Activated naive CD8-positive, alpha-beta T cell treated with anti-CD3 and anti-CD28 coated beads, Interleukin-2, amount 50 U/mL, for 16 hours (primary cell): Measurements from ENCODE around the gene STX16.

Experiments used
- DNase-seq: peaks from one replicate; pipeline ENCODE4 v3.0.0-alpha.2; 2020; ENCODE audit warnings: low read depth, low spot score

Gene STX16

DNA sequence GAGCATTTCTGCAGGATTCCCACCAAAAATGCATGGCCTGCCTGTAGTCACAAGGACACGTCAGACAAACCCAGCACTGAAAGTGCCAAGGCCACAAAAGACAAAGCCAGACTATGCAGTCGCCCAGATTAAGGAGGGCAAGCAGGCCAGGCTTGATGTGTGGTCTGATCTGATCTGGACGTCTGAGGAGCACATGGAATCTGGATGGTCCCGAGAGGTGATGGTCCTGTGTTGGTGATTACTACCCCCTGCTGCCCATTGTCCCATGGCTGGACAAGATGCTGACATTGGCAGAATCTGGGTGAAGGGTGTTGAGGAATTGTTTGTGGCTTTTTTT is 58.6 kb downstream of the STX16 start:
- DNase-seq = no peak

DNA sequence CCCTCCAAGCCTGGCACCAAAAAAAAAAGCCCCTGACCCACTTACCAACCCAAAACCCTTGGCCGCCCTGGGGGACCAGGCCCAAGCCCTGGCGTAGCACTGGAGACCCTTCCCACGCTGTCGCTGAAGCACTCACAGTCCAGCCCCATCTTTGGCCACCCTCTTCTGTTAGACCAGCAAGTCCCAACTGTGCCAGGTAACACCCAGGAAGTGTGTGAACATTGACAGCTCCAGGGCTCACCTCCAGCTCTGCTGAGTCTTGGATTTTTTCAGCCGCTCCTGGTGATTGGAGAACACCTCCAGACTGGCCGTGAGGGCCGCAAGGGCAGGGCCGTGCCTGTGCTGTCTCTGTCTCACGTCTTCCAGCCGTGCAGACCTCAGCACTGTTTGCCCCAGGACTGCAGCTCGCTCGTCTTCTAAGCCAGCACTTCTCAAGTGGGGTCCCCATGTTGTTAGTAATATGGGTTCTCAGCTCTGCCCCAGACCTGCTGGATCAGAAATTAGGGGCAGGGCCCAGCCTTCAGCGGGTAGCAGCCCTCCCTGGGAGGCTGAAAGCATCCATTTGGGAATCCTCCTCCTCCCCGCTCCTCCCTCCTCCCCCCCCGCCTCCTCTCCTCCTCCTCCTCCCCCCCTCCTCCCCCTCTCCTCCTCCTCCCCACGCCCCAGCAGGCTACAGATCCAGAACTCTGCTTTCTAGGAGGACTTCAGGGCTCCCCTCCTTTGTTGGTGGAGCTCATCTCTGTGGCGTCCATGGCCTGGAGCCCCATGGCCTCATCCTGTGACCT is 59.6 kb downstream of the STX16 start:
- no peak for DNase-seq

DNA sequence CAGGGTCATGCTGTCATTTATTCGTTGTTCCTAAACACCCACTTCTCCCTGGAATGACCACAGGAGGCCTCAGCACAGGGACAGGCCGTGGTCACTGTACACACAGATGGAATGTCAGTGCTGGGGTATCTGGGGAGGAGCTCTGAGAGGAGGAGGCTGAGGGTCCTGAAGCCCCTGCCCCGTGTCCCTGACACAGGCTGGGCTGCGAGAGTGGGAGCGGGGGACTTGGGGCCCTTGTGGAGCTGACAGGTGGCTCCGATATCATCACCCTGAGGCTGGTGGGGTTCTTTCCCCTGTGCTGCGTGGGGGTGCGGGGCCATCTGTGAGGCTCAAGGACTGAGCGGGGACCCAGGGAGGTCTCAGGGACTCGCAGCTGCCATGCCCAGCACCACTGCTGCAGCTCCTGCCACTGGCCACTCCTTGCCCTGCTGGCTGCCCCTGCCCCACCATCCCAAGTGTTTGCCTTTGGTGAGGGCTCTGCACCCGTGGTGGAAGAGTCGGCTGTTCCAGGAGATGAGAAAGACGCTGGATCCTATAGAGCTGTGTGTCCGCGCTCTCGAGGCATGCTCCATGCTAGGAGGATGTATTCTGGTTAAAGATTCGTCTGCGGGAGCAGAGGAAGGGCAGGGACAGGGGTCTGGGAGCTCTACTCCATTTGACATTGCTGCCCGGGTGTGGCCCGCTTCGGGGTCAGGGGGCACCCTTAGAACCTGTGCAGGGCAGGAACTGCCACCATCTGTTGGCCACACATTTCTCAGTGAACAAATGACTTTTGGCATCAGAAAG is 60.4 kb downstream of the STX16 start:
- no peak for DNase-seq

DNA sequence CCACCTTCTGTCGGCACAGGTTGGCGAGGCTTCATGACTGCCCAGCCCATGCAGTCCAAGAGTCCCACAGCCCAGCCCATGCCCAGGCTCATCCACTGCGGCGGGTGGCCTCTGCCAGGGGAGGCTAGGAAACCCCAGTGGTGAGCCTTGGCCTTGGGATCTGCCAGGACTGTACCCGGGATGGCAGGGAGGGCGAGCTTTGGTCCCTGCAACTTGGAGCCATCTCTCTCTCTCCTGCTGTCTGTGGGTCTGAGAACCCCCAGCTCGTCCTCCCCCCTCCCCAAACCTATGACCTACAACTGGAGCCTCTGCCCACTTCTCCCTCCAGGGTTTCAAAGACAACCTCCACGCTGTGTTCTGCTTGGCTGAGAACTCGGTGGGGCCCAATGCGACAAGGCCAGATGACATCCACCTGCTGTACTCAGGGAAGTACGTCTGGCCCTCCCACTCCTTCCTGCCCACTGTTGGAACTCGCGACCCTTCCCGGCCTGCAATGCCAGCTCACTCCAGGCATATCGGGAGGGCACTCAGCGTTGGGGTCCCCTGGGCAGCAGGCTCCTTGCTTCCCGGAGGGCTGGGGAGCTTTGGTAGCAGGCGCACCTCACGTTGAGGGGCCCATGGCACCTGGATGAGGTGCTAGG is 61.2 kb downstream of the STX16 start:
- no peak for DNase-seq

DNA sequence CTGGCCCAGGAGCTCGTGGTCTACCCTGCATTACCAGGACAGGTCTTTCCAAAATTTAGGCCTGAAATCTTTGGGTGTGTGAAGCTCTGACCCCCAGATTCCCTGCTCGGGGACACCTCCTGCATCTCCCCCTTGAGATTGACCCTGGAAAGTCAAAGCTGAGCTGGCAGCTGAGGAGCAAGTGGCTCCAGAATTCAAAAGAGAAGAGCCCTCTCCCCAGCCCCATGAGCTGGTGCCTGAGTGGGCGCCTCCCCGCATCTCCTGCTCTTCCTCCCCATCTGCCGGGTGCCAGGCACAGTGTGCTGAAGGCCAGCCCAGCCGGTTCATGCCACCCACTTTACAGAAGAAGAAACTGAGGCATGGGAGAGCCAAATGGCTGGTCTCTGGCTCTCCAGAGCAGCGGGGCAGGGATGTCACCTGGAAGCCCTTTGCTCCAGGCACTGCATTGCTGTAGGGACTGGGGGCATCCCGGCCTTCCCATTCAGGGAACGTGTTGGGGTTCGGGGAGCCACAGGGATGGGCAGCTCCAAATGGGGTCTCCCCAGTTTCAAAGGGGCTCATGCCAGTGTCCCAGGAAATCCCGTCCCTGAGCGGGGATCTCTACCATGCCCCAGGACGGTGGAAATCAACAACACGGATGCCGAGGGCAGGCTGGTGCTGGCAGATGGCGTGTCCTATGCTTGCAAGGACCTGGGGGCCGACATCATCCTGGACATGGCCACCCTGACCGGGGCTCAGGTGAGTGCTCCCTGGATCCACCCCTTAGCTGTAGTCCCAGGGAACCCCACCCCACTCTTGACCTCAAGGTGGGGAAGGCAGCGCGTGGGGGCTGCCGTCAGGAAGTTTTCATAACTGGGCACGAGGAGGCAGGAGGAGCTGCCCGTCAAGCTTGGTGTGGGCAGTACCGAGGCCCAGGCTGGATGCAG is 62.0 kb downstream of the STX16 start:
- no peak for DNase-seq

DNA sequence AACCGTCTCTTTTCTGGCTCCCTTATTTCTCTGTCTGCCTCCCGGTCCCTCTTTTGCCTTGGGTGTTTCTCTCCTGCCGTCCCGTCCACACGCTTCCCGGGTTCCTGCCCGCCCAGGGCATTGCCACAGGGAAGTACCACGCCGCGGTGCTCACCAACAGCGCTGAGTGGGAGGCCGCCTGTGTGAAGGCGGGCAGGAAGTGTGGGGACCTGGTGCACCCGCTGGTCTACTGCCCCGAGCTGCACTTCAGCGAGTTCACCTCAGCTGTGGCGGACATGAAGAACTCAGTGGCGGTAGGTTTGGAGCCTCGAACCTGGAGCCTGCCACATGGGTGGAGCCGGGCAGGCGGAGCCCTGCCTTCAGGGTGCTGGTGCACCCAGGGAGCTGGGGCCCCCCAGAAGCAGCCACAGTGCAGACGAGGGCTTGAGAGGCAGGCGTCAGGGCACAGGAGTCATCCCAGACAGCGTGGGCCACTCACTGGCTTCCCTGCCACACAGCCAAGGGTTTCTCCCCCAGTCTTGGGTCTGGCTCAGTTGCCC is 62.8 kb downstream of the STX16 start:
- DNase-seq = no peak

DNA sequence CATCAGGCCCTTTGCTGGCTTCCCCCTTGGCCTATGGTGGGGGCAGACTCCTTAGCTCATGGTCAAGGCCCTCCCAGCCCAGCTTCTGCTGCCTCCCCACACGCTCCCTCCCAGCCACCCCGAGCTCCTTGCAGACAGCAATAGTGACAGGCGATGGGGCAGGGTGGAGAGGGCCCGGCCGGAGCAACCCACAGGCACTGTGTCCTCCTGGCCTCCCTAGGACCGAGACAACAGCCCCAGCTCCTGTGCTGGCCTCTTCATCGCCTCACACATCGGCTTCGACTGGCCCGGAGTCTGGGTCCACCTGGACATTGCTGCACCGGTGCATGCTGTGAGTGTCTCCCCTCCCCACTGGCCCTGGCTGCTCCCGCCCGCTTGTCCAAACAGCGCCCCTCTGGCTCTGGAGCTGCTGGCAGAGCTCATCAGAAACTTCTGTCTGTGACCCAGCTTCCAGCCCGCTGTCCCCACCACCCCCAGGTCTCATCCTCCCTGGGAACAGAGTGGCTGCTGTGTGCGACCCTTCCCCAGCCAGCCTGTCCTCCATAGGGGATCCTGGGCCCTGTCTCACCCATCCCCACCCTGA is 63.3 kb downstream of the STX16 start:
- no peak for DNase-seq

DNA sequence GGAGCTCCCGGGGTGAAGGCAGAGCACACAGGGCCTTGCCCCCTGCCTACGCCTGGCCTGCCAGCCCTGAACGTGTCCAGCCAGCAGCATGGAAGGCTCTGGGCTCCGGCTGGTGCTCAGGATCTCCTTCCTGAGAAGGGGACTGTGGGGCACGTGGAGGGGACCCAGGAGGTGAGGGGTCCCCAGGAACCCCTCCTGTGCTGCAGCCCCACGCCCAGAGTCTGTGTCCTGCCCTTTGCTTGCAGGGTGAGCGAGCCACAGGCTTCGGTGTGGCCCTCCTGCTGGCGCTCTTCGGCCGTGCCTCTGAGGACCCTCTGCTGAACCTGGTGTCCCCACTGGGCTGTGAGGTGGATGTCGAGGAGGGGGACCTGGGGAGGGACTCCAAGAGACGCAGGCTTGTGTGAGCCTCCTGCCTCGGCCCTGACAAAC is 63.9 kb downstream of the STX16 start:
- DNase-seq = no peak

DNA sequence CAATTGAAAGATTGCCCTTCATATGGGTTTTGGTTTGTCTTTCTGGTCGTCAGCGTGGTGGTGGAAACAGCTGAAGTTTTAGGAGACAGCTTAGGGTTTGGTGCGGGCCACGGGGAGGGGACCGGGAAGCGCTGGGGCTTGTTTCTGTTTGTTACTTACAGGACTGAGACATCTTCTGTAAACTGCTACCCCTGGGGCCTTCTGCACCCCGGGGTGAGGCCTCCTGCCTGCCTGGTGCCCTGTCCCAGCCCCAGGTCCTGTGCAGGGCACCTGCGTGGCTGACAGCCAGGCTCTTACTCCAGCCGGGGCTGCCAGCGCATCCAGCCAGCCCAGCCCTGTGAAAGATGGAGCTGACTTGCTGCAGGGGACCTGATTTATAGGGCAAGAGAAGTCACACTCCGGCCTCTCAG is 64.3 kb downstream of the STX16 start:
- DNase-seq = no peak

DNA sequence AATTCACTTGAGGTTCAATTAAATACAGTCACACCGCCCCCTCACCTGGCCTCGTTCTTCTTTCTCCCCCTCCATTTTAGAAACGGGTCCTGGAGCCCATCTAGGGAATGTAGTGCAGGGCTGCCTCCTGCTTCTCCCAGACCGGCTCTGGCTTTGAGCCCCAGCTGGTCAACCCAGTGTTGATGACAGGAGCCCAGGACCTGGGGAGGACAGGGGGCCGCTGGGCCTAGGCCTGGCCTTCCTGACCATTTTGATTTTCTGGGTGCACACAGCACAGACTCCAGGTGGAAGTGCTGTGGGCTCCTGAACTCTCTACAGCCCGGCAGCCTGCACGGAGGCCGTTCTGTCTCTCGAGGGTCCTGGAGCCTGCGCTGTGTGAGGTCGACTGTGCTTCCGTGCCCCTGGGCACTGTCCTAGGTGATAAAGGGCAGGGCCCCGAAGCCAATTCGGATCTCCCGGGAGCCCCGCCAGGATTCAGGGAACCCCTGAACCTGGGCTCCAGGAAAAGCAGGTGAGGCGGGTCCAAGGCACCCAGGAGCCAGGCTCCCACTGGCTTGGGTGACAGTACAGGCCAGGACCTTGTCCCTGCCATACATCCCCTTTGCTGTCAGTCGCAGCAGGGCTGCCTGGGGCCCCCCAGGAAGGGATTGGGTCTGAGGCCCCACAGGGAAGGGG is 64.9 kb downstream of the STX16 start:
- DNase-seq = no peak

DNA sequence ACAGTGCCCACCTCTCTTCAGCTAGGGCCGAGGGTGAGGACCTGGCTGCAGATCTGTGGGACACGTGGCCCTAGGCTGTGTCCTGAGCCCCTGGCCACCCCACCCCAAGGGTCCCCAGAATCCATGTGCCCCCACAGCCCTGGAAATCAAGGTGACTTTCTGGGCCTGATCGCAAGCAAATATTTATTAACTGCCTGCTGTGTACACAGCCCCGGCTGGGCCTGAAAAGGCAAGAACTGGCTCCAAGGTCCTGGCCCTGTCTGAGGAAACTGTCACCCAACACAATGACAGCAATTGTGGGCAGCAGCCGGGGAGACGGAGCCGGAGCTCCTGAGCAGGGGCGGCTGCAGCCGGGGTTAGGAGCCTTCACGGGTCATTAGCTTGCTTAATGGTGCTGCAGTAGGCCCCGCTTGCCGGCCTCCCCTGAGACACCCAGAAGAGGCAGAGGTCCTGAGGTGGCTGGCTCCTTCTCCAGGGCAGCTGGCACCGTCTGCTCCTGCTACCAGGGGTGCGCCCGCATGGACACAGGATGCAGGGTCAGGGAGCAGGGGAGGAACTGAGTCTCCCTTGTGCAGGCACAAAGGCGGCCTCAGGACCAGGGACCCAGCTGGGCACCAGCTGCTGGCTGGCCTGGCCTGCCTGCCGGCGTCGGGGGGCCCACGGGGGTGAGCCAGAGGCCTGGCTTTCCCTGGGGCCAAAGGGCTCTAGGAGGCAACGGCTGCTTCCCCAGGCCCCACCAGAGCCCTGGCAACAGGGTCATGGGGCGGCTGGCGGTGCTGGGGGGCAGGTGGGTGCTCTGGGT is 65.6 kb downstream of the STX16 start:
- no peak for DNase-seq

DNA sequence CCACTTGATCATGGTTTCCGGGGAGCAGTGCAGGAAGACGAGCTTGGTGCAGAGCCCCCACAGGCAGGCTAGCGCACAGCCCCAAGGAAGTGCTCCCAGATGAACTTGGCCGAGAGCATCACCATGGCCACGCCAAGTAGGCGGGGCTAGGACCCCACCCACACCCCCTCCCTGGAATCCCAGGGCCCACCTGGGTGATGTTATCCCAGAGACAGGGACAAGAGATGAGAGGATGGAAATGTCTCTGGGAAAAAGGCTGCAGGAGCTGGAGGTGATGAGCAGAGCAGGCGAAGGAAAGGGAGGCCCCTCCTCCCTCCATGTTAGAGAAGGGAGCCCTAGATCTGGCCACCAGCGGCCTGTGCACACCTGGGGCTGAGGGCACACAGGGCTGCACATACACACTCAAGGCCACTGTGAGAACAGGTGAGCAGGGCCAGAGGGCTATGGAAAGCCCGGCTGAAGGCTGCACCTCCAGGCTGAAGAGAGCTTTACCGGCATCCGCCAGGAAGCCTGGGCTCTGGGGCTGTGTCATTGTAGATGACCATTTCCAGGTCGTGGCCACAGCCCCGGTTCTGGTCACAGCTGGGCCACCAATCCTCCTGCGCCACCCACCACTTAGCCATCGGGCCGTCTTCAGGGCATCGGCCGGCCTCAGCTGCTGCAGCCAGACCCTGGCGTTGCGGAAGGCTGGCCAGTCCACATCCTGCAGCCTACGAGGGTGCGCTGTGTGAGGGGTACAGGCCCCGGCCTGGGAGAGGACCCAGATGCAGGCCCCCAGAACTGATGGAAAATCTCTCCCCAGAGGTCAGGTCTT is 66.4 kb downstream of the STX16 start:
- no peak for DNase-seq

DNA sequence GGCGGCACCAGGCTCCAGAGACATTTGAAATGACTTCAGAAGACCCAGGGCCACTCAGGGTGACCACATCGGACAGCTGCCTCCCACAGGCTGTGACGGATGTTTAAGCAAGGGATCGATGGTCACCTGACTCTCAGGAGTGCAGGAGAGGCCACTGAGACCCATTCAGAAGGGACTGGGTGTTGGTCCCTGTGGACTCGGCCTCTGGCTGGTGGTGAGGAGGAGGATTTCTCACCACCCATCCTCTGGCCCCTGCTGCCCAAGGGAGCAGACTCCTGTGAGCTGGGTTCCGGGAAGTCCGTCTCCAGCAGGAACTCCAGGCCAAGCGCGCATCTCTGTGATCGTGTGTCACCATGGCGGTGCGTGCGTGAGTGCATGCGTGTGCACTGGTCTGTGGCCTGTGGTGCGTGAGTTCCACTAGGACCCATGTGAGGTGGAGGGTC is 67.1 kb downstream of the STX16 start:
- DNase-seq = no peak

DNA sequence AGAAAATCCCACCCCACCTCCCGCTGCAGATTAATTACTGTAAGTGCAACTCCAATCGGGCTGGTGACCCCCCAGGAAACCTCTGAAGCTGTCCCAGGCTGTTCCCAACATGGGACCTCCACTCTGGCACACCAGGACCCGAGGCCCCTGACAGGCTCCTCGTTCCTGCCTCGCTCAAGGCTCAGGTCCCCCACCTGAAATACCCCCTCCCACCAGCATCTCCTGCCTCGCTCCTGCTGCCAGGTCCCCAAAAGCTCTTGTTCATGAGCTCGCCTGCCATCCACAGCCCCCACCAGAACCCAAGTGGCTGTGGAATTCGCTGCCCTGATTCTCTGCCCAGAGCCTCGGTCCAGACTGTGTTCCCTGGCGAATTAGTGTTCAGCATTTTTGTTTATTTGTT is 67.6 kb downstream of the STX16 start:
- DNase-seq = no peak

DNA sequence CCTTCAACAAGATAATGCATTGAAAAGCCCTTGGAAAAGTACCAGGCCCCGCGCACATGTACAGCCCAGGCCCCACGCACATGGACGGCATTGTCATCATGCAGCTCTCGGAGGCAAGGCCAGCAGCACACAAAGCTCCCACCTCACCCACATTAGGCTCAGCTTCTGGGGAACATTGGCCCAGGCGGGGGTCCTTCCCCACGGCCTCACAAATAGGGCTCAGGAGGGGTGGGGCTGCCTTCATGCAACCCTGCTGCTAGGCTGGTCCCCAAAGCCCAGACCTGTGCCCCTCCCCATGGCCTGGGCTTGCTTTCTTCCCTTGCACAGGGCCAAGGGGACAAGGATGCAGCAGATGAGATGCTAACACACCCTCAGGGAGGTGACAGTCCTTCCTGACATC is 68.2 kb downstream of the STX16 start:
- DNase-seq = no peak

DNA sequence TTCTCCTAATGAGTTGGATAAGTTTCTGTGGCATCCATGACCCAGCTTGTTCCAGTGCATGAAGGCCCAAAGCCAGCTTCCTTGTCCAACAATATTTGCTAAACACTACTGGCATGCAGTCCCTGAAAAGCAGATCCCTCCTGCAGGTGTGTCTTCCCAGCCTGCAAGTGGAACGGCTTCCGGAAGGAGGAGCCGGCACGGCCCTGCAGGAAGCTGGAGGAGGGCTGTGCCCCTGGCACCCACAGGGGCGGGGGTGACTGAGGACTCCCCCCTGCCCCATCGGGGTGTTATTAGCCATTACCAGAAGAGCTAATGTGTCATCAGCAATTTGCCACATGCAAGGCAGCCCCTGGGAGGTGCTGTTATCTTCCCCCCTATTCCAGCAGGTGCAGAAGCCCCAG is 68.9 kb downstream of the STX16 start:
- DNase-seq = no peak

DNA sequence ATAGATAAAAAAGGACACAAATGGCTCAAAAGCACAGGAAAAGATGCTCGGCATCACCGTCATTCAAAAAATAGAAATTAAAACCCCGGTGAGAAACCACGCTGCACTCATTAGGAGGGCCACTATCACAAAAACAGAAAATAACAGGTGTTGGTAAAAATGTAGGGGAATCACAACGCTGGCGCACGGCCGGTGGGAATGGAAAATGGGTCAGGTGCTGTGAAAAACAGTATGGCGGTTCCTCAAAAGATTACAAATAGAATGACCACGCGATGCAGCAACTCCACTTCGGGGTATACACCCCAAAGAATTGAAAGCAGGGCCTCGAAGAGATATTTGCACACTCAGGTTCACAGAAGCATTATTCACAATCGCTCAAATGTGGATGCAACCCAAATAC is 69.8 kb downstream of the STX16 start:
- no peak for DNase-seq

DNA sequence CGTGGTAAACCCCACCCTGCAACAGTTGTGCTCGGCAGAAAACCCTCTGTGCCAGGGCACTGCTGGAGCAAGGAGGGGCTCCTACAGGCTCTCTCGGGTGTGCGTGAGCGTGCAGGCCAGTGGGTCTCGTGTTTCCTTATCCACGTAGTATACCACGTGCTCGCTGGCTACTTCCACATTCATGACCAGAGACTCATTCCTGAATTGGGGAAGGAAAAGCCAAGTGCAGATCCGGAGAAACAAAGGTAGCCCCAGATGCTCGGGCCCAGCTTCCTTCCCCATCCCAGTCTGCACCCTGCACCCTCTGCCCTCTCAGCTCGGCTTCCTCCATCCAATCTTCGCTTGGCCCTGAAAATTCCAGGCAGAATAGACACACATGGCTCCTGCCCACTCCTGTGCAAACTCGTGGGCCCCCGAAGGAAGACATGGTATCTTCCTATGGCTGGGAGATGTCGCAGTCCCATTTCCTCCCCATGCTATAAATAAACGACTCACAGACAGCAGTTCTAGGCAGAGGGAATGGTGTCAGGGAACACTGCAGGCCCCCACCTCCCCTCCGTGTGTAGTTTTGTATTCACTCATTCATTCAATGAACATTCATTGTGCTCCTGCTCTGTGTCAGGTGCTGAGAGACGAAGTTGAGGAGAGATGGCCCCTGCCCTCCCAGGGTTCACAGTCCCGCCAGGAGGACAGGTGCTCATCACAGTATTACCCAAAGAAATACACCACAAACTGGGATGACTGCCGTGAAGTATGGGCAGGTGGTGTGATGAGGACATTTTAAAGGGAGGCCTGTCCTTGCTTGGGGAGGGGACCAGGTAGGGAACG is 71.1 kb downstream of the STX16 start:
- DNase-seq = no peak
